ENCODE results near the gene GPD1. TPM values are rescaled to one million over a fixed set of nuclear protein-coding genes. Genes with fewer than 3 reads are reported as not detected.

The GPD1 gene
- total and polyA plus RNA-seq, 2 experiments from 2014 or later: not detected

DNA sequence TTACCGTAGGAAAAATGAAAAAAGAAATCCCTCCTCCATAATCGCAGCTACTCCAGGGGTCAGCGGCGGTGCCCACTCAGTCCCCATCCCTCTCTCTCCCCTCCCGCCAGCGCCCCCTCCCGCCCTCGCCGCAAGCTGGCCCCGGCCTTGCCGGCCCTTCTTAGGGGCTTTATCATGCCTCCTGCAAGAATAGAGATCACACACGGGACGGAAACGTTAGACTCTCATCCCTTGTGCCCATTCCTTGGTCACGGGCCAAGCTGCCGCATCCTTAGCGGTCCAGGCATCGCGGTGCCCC is 7.5 kb downstream of the GPD1 start:
- Histone ChIP-seq H3K4me2 (ENCODE audit: unreplicated experiment) (peak overlapping the region; percentile 63), H3K4me1 (ENCODE audit: insufficient read depth) (peaks cover 17% of the 10 kb centered on the region), H3F3A (ENCODE audit: insufficient read depth) (peaks cover 7% of the 10 kb centered on the region), H3K9me3 (ENCODE audit: low read depth) (no peaks in the 10 kb centered on the region), H3K9me2 (ENCODE audit: insufficient read depth) (no peaks in the 10 kb centered on the region), H2AFZ (peak overlapping the region; percentile 89), H3K4me3 (peak overlapping the region; percentile 58), H4K20me1 (ENCODE audit: insufficient read depth) (no peaks in the 10 kb centered on the region), H3K9ac (peak overlapping the region; percentile 47), H3K36me3 (ENCODE audit: low read depth) (0 out of 2 replicates have a peak, but pooled peaks cover 2% of the 10 kb centered on the region), H3K79me2 (ENCODE audit: insufficient read depth) (peaks cover 38% of the 10 kb centered on the region), H3K27me3 (replicated peaks; ENCODE audit: insufficient read depth) (no peaks in the 10 kb centered on the region), H3K27ac (no peak overlapping the region)
- WGBS, 2 experiments (ENCODE audit: low coverage in 1 of 2, low lambda C conversion rate in 2 of 2, missing lambda C conversion rate in 2 of 2): 2 to 13% methylated on average over 9 to 19 of the region's 19 CpGs
- TF ChIP-seq EZH2phosphoT487 (IDR thresholded peaks at IDR 0.05; ENCODE audit: insufficient read depth, low read depth): no peak
- TF ChIP-seq EZH2 (IDR thresholded peaks at IDR 0.05; ENCODE audit: insufficient read depth, poor library complexity, severe bottlenecking): no peak
- in situ Hi-C loops (cut with MboI): no loop called here
- no peak for DNase-seq

- in situ Hi-C loops (cut with MboI): no loop called here
- H3K9me2 ChIP-seq (ENCODE audit: insufficient read depth): no peaks in the 10 kb centered on the region
- no peak for TF ChIP-seq EZH2 (IDR thresholded peaks at IDR 0.05; ENCODE audit: insufficient read depth, poor library complexity, severe bottlenecking)
- TF ChIP-seq EZH2phosphoT487 (IDR thresholded peaks at IDR 0.05; ENCODE audit: insufficient read depth, low read depth): no peak
- peaks cover 44% of the 10 kb centered on the region for H3K79me2 ChIP-seq (ENCODE audit: insufficient read depth)
- peak within 1 kb of the TSS; percentile 93 for H3K4me3 ChIP-seq
- peak within 1 kb of the TSS; percentile 89 for H2AFZ ChIP-seq
- no peaks in the 10 kb centered on the region for H3K27me3 ChIP-seq (replicated peaks; ENCODE audit: insufficient read depth)
- peak; percentile 100 for DNase-seq
- no peaks in the 10 kb centered on the region for H4K20me1 ChIP-seq (ENCODE audit: insufficient read depth)
- no peaks in the 10 kb centered on the region for H3K9me3 ChIP-seq (ENCODE audit: low read depth)
- H3K9ac ChIP-seq: peak within 1 kb of the TSS; percentile 97
- H3K36me3 ChIP-seq (ENCODE audit: low read depth): 0 out of 2 replicates have a peak, but pooled peaks cover 6% of the 10 kb centered on the region
- H3K4me1 ChIP-seq (ENCODE audit: insufficient read depth): peaks cover 17% of the 10 kb centered on the region
- peak within 1 kb of the TSS; percentile 96 for H3K27ac ChIP-seq
- WGBS, 2 experiments (ENCODE audit: low coverage in 1 of 2, low lambda C conversion rate in 2 of 2, missing lambda C conversion rate in 2 of 2): 1% methylated on average over 50 to 59 of the region's 59 CpGs
- H3F3A ChIP-seq (ENCODE audit: insufficient read depth): peaks cover 7% of the 10 kb centered on the region
- H3K4me2 ChIP-seq (ENCODE audit: unreplicated experiment): peak within 1 kb of the TSS; percentile 92
These were observed 8.1 kb downstream of the GPD1 start, which contains the start of gene COX14 for GRCh38 chr12:50111693-50112455. TSS of gene COX14 (plus strand) at chr12:50112236. CDS start at chr12:50120044, 7,808 bp downstream.

- Histone ChIP-seq H3K4me3 (peak overlapping the region; percentile 93), H3K9me2 (ENCODE audit: insufficient read depth) (no peaks in the 10 kb centered on the region), H3F3A (ENCODE audit: insufficient read depth) (peaks cover 7% of the 10 kb centered on the region), H3K4me2 (ENCODE audit: unreplicated experiment) (peak overlapping the region; percentile 92), H3K9me3 (ENCODE audit: low read depth) (no peaks in the 10 kb centered on the region), H3K36me3 (ENCODE audit: low read depth) (0 out of 2 replicates have a peak, but pooled peaks cover 6% of the 10 kb centered on the region), H3K4me1 (ENCODE audit: insufficient read depth) (peaks cover 17% of the 10 kb centered on the region), H3K9ac (peak overlapping the region; percentile 97), H3K27ac (peak overlapping the region; percentile 96), H3K79me2 (ENCODE audit: insufficient read depth) (peaks cover 51% of the 10 kb centered on the region), H2AFZ (peak overlapping the region; percentile 82), H3K27me3 (replicated peaks; ENCODE audit: insufficient read depth) (no peaks in the 10 kb centered on the region), H4K20me1 (ENCODE audit: insufficient read depth) (no peaks in the 10 kb centered on the region)
- no peak for DNase-seq
- in situ Hi-C loops (cut with MboI): no loop called here
- 16 to 17% methylated on average over 25 to 26 of the region's 26 CpGs for WGBS, 2 experiments (ENCODE audit: low coverage in 1 of 2, low lambda C conversion rate in 2 of 2, missing lambda C conversion rate in 2 of 2)
- TF ChIP-seq EZH2phosphoT487 (IDR thresholded peaks at IDR 0.05; ENCODE audit: insufficient read depth, low read depth) (no peak), EZH2 (IDR thresholded peaks at IDR 0.05; ENCODE audit: insufficient read depth, poor library complexity, severe bottlenecking) (no peak)
These were observed 8.8 kb downstream of the GPD1 start for GRCh38 chr12:50112456-50113218.

DNA sequence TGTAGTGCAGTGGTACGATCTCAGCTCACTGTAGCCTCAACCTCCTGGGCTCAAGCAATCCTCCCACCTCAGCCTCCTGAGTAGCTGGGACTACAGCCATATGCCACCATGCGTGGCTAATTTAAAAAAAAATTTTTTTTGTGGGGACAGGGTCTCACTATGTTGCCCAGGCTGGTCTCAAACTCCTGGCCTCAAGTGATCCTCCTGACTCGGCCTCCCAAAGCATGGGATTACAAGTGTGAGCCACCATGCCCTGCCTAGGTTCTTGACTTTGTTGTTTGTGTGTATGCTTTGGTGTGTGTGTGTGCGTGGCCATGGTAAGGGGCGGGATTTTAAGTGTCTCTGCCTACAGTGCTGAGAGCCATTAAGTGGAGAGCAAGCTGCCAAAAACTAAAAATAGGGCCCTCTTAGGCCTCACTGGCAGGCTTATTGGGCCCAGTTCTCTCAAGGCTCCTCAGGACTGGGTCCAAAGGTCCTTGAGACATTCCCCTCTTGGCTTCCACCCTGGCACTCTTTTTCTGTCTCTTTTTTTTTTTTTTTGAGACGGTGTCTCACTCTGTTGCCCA is 13.3 kb downstream of the GPD1 start:
- H3K4me1 ChIP-seq (ENCODE audit: insufficient read depth): no peaks in the 10 kb centered on the region
- in situ Hi-C loops (cut with MboI): no loop called here

More for the DNA sequence above, 13.3 kb downstream of the GPD1 start:
- peaks cover 7% of the 10 kb centered on the region for H3F3A ChIP-seq (ENCODE audit: insufficient read depth)
- H3K9me3 ChIP-seq (ENCODE audit: low read depth): no peaks in the 10 kb centered on the region
- no peaks in the 10 kb centered on the region for H3K27me3 ChIP-seq (replicated peaks; ENCODE audit: insufficient read depth)
- no peak overlapping the region for H2AFZ ChIP-seq
- no peaks in the 10 kb centered on the region for H3K9me2 ChIP-seq (ENCODE audit: insufficient read depth)
- TF ChIP-seq EZH2phosphoT487 (IDR thresholded peaks at IDR 0.05; ENCODE audit: insufficient read depth, low read depth): no peak
- TF ChIP-seq EZH2 (IDR thresholded peaks at IDR 0.05; ENCODE audit: insufficient read depth, poor library complexity, severe bottlenecking): no peak
- DNase-seq: no peak
- peaks cover 77% of the 10 kb centered on the region for H3K79me2 ChIP-seq (ENCODE audit: insufficient read depth)
- no peak overlapping the region for H3K4me2 ChIP-seq (ENCODE audit: unreplicated experiment)
- 0 out of 2 replicates have a peak, but pooled peaks cover 6% of the 10 kb centered on the region for H3K36me3 ChIP-seq (ENCODE audit: low read depth)
- no peak overlapping the region for H3K27ac ChIP-seq
- no peaks in the 10 kb centered on the region for H4K20me1 ChIP-seq (ENCODE audit: insufficient read depth)
- 80 to 88% methylated on average over 6 of the region's 6 CpGs for WGBS, 2 experiments (ENCODE audit: low coverage in 1 of 2, low lambda C conversion rate in 2 of 2, missing lambda C conversion rate in 2 of 2)
- no peak overlapping the region for H3K4me3 ChIP-seq
- no peak overlapping the region for H3K9ac ChIP-seq
